GM19025 (cell line): ENCODE data around the gene EIF3A.

Experiments
- ATAC-seq: cut with Tn5 transposase; IDR thresholded peaks from one replicate; pipeline ENCODE4 v1.9.1; 2021; ENCODE audit warnings: mild to moderate bottlenecking, low read depth, moderate library complexity; ENCODE audit not compliant: unreplicated experiment

EIF3A gene

GRCh38 chr10:119022846-119023552 is 57.6 kb downstream of the EIF3A start:
- no peak for ATAC-seq

- no peak for ATAC-seq
Measured at GRCh38 chr10:119020627-119020946, 60.0 kb downstream of the EIF3A start.

GRCh38 chr10:119007211-119007574 is 73.4 kb downstream of the EIF3A start:
- no peak for ATAC-seq

- ATAC-seq, result no peak
Measured at GRCh38 chr10:119006451-119007210, 74.0 kb downstream of the EIF3A start.

- ATAC-seq, result no peak
Measured at GRCh38 chr10:119005362-119006043, 75.1 kb downstream of the EIF3A start.

GRCh38 chr10:119003572-119004289 is 76.9 kb downstream of the EIF3A start:
- ATAC-seq, result no peak

- ATAC-seq, result no peak
Measured at GRCh38 chr10:119001717-119002500, 78.7 kb downstream of the EIF3A start.

GRCh38 chr10:118998183-118998582 is 82.4 kb downstream of the EIF3A start:
- ATAC-seq, result no peak

GRCh38 chr10:118997379-118997778 is 83.2 kb downstream of the EIF3A start:
- ATAC-seq, result no peak

- ATAC-seq, result no peak
Measured at GRCh38 chr10:118995739-118996138, 84.9 kb downstream of the EIF3A start.

GRCh38 chr10:118994321-118994720 is 86.3 kb downstream of the EIF3A start:
- ATAC-seq, result no peak

- ATAC-seq, result no peak
Measured at GRCh38 chr10:118993214-118993613, 87.4 kb downstream of the EIF3A start.

- no peak for ATAC-seq
Measured at GRCh38 chr10:118992496-118992895, 88.1 kb downstream of the EIF3A start.

- ATAC-seq, result no peak
Measured at GRCh38 chr10:118990326-118990725, 90.3 kb downstream of the EIF3A start.

- no peak for ATAC-seq
Measured at GRCh38 chr10:118986815-118987790, 93.5 kb downstream of the EIF3A start.

- ATAC-seq, result no peak
Measured at GRCh38 chr10:118985576-118985975, 95.0 kb downstream of the EIF3A start.
